HepG2 (cell line): ENCODE data around the gene CREBBP. TPM values are rescaled to one million over a fixed set of nuclear protein-coding genes. Genes with fewer than 3 reads are reported as not detected.

Experiments
- ATAC-seq: fragments of 200-7000 bp; cut with Tn5 transposase; 3 replicates; pipeline ENCODE4 v1.9.1; 2020; ENCODE audit warnings: mild to moderate bottlenecking, moderate library complexity
- BruUV-seq: library from RNA; stranded (reverse); fragments of 400-500 nt; replicated peaks from 2 replicates; lab custom pipeline; 2021; lab: Mats Ljungman, UMichigan
- CTCF ChIA-PET: fragments of 300-600 bp; formaldehyde crosslinking; extraction: SDS; loops from one replicate; lab custom pipeline; 2021; ENCODE audit warnings: low total read pairs, inconsistent platforms, low intra/inter-chr PET ratio; lab: Yijun Ruan, JAX
- POLR2A ChIA-PET: fragments of 350-600 bp; sonication (Branson Sonifier 250); formaldehyde crosslinking; loops from one replicate; lab custom pipeline; 2020; ENCODE audit warnings: antibody characterized with exemption, inconsistent platforms; lab: Yijun Ruan, JAX
- DNase-seq: peaks from one replicate; pipeline ENCODE4 v3.0.0-alpha.2; 2015; ENCODE audit warnings: low spot score
- FAIRE-seq: peaks from 3 replicates; lab custom pipeline; 2011; peaks lifted over from hg19 to GRCh38; lab: Jason Lieb, UNC
- H2AFZ ChIP-seq: one replicate; pipeline ENCODE4 v1.6.1; 2011; ENCODE audit warnings: low read length, inconsistent platforms
- H3K27ac ChIP-seq: fragments of 300-600 bp; 3 replicates; pipeline ENCODE4 v1.8.0; 2011; ENCODE audit warnings: mixed run types, mild to moderate bottlenecking, mixed read lengths, low read length, inconsistent platforms; ENCODE audit not compliant: insufficient read depth; ENCODE audit errors: extremely low read length
- H3K27me3 ChIP-seq, 2 experiments: fragments of 200-600 bp in 1 of 2; 2 replicates in 1 of 2; 3 replicates in 1 of 2; pipeline versions ENCODE4 v1.6.0 to v1.8.0; 2011; ENCODE audit warnings: low read length in 2 of 2, mild to moderate bottlenecking in 2 of 2, moderate library complexity in 2 of 2, inconsistent platforms in 1 of 2; ENCODE audit not compliant: insufficient read depth in 2 of 2, control insufficient read depth in 1 of 2
- H3K36me3 ChIP-seq, 2 experiments: fragments of 200-600 bp in 1 of 2; replicated peaks in 1 of 2; 2 replicates in 1 of 2; 3 replicates in 1 of 2; pipeline versions ENCODE4 v1.5.1 to v1.8.0; 2011; ENCODE audit warnings: low read length in 2 of 2, inconsistent platforms in 1 of 2; ENCODE audit not compliant: insufficient read depth in 2 of 2, control insufficient read depth in 1 of 2
- H3K4me1 ChIP-seq: 2 replicates; pipeline ENCODE4 v1.5.1; 2012; ENCODE audit warnings: low read length, inconsistent platforms; ENCODE audit not compliant: insufficient read depth
- H3K4me2 ChIP-seq: 2 replicates; pipeline ENCODE4 v1.6.0; 2011; ENCODE audit warnings: low read depth, low read length, inconsistent platforms
- H3K4me3 ChIP-seq, 3 experiments: fragments of 200-600 bp in 1 of 3; sonication (generic), shearing (Covaris generic) in 1 of 3; replicated peaks in 1 of 3; 2 replicates each; pipeline ENCODE4 v1.5.1; 2011 to 2016; ENCODE audit warnings: low read length in 3 of 3, inconsistent platforms in 2 of 3, low read depth in 2 of 3, mild to moderate bottlenecking in 2 of 3, control low read depth in 1 of 3, mixed read lengths in 1 of 3; ENCODE audit not compliant: insufficient read depth in 1 of 3
- H3K79me2 ChIP-seq: one replicate; pipeline ENCODE4 v1.6.1; 2011; ENCODE audit warnings: low read length, inconsistent platforms; ENCODE audit not compliant: insufficient read depth
- H3K9ac ChIP-seq: 2 replicates; pipeline ENCODE4 v1.6.0; 2011; ENCODE audit warnings: mild to moderate bottlenecking, low read depth, low read length, inconsistent platforms; ENCODE audit not compliant: insufficient read depth
- H3K9me3 ChIP-seq: 2 replicates; pipeline ENCODE4 v1.5.1; 2012; ENCODE audit warnings: mild to moderate bottlenecking, low read length
- H4K20me1 ChIP-seq: 2 replicates; pipeline ENCODE4 v1.6.0; 2011; ENCODE audit warnings: inconsistent platforms, mild to moderate bottlenecking, low read length, moderate library complexity; ENCODE audit not compliant: insufficient read depth
- CEBPB ChIP-seq: IDR thresholded peaks from 2 replicates; pipeline ENCODE4 v1.6.1; 2011; ENCODE audit warnings: low read depth, low read length, improper control_type of control experiment, borderline replicate concordance
- ELK4 ChIP-seq: sonication (generic); formaldehyde crosslinking; IDR thresholded peaks from 2 replicates; pipeline ENCODE4 v1.9.0; 2021; ENCODE audit warnings: missing genetic modification reagents, borderline replicate concordance
- MYC ChIP-seq: sonication (generic); formaldehyde crosslinking; IDR thresholded peaks from 2 replicates; pipeline ENCODE4 v1.9.0; 2021; ENCODE audit warnings: missing genetic modification reagents, borderline replicate concordance
- ZBTB25 ChIP-seq: IDR thresholded peaks from 2 replicates; pipeline ENCODE4 v1.6.1; 2018; ENCODE audit warnings: missing genetic modification reagents
- ZFX ChIP-seq: sonication (generic); formaldehyde crosslinking; IDR thresholded peaks from 2 replicates; pipeline ENCODE4 v1.4.0; 2020; ENCODE audit warnings: mild to moderate bottlenecking, low read depth, missing genetic modification reagents, moderate library complexity
- ZHX1 ChIP-seq: sonication (generic); formaldehyde crosslinking; IDR thresholded peaks from 2 replicates; pipeline ENCODE4 v1.8.1; 2022; ENCODE audit warnings: low read depth, mild to moderate bottlenecking, missing genetic modification reagents
- ZNF335 ChIP-seq: sonication (generic); formaldehyde crosslinking; IDR thresholded peaks from 2 replicates; pipeline ENCODE4 v1.4.0; 2020; ENCODE audit warnings: missing genetic modification reagents
- ZNF570 ChIP-seq: sonication (generic); formaldehyde crosslinking; IDR thresholded peaks from 2 replicates; pipeline ENCODE4 v1.4.0; 2020; ENCODE audit warnings: mild to moderate bottlenecking, missing genetic modification reagents, borderline replicate concordance
- ZSCAN30 ChIP-seq: sonication (generic); formaldehyde crosslinking; IDR thresholded peaks from 2 replicates; pipeline ENCODE4 v1.5.0; 2020; ENCODE audit warnings: mild to moderate bottlenecking, missing genetic modification reagents
- WGBS: methylation state at CpG from one replicate; pipeline ENCODE4 v1.1.6; 2017; ENCODE audit warnings: low lambda C conversion rate; 5-methylcytosine and 5-hydroxymethylcytosine counted together
- in situ Hi-C: cut with HindIII; loops from 2 replicates; pipeline ENCODE4 v1.10.0; 2017; ENCODE audit warnings: low pct_unique_long_range_greater_than_20kb; ENCODE audit not compliant: extremely low pct_ligation_motif_present
- intact Hi-C: fragments of 100-400 bp; cut with micrococcal nuclease; formaldehyde crosslinking; loops from one replicate; pipeline ENCODE4 v1.10.0; 2022; ENCODE audit not compliant: unreplicated experiment
- polyA plus RNA-seq, 8 experiments: library from polyadenylated mRNA; depleted of rRNA in 3 of 8; stranded (reverse) in 7 of 8; unstranded in 1 of 8; fragments of >200 nt; fragmentation: Illumina TruSeq in 4 of 8; extraction: Trizol in 4 of 8; gene quantifications; 2 replicates each; pipeline versions ENCODE4 v1.2.1 to v1.2.3, GENCODE V29; 2011 to 2016; ENCODE audit warnings: low read depth in 4 of 8, missing spikeins in 1 of 8, mixed read lengths in 1 of 8; ENCODE audit not compliant: insufficient read depth in 1 of 8
- total RNA-seq, 5 experiments: library from RNA; depleted of rRNA; stranded (reverse); fragments of >200 nt; fragmentation: Illumina TruSeq; extraction: Trizol; gene quantifications; 2 replicates each; pipeline ENCODE4 v1.2.3, GENCODE V29; 2016; ENCODE audit warnings: low read depth in 1 of 5

CREBBP gene
- total and polyA plus RNA-seq, 2 of the 13 experiments (the other 11 are each of a cell fraction or from before 2014, with no cell fraction given), result 5.3 to 10.4 TPM

- Histone ChIP-seq H4K20me1 (no peaks in the 10 kb centered on the region), H3K4me2 (no peak overlapping the region), H3K79me2 (no peaks in the 10 kb centered on the region), H3K4me3 (no peak overlapping the region), H3K9me3 (no peaks in the 10 kb centered on the region), H2AFZ (no peak overlapping the region), H3K36me3 (peaks cover 33 to 78% of the 10 kb centered on the region in 2 experiments), H3K9ac (no peak overlapping the region), H3K27me3 (no peaks in the 10 kb centered on the region), H3K27ac (no peak overlapping the region), H3K4me1 (no peaks in the 10 kb centered on the region)
- no TSS peak for BruUV-seq
- ChIA-PET CTCF (no interaction called here), POLR2A (interaction anchor here (1.2 kb wide), 1 partner anchor 63 kb away, joined by 3 read pairs; no protein-coding TSS in a partner anchor)
- no peak for FAIRE-seq
- no peak for ATAC-seq
- 92% methylated on average over 5 of the region's 5 CpGs for WGBS
- DNase-seq, result no peak
- intact Hi-C loops, result no loop called here
- in situ Hi-C loops, result no loop called here
- no peak for TF ChIP-seq ZSCAN30 (CRISPR knock-in tag)
- no peak for TF ChIP-seq ZHX1 (CRISPR knock-in tag)
- TF ChIP-seq ELK4 (CRISPR knock-in tag), result no peak
- TF ChIP-seq CEBPB, result no peak
- no peak for TF ChIP-seq ZNF335 (CRISPR knock-in tag)
- TF ChIP-seq MYC (CRISPR knock-in tag), result no peak
- no peak for TF ChIP-seq ZFX (CRISPR knock-in tag)
- TF ChIP-seq ZBTB25 (CRISPR knock-in tag), result no peak
- no peak for TF ChIP-seq ZNF570 (CRISPR knock-in tag)
Measured at GRCh38 chr16:3759736-3760135, 120.8 kb downstream of the CREBBP start.
